DND-41 (cell line): ENCODE results near the gene VWA1.

Source experiments
- CTCF ChIP-seq: IDR thresholded peaks from 2 replicates; pipeline ENCODE4 v1.5.1; 2012; ENCODE audit warnings: borderline replicate concordance, low read length, moderate library complexity, mild to moderate bottlenecking; ENCODE audit not compliant: poor library complexity, severe bottlenecking; ENCODE audit errors: extremely low read depth
- EZH2 ChIP-seq: IDR thresholded peaks from 3 replicates; pipeline ENCODE4 v1.6.1; 2012; ENCODE audit warnings: borderline replicate concordance, low read depth, mild to moderate bottlenecking, moderate library complexity, low read length, inconsistent platforms; ENCODE audit not compliant: severe bottlenecking

- TF ChIP-seq CTCF (no peak), EZH2 (no peak)
Measured at GRCh38 chr1:1395166-1395565, 40.3 kb upstream of the VWA1 start.
